Keratinocyte (primary cell): ENCODE data around the gene RTBDN.

Source experiments
- CTCF ChIP-seq, 3 experiments: IDR thresholded peaks in 1 of 3; conservative IDR thresholded peaks in 1 of 3; optimal IDR thresholded peaks in 1 of 3; 2 replicates in 2 of 3; 3 replicates in 1 of 3; pipeline versions ENCODE3 to v1.5.1; 2011; ENCODE audit warnings: low read length in 3 of 3, mild to moderate bottlenecking in 3 of 3, moderate library complexity in 2 of 3, control low read depth in 1 of 3, inconsistent platforms in 1 of 3; ENCODE audit not compliant: insufficient read depth in 2 of 3; ENCODE audit errors: extremely low read depth in 1 of 3
- EZH2 ChIP-seq: IDR thresholded peaks from one replicate; pipeline ENCODE4 v1.6.1; 2012; ENCODE audit warnings: inconsistent platforms, mild to moderate bottlenecking, low read length, moderate library complexity

DNA sequence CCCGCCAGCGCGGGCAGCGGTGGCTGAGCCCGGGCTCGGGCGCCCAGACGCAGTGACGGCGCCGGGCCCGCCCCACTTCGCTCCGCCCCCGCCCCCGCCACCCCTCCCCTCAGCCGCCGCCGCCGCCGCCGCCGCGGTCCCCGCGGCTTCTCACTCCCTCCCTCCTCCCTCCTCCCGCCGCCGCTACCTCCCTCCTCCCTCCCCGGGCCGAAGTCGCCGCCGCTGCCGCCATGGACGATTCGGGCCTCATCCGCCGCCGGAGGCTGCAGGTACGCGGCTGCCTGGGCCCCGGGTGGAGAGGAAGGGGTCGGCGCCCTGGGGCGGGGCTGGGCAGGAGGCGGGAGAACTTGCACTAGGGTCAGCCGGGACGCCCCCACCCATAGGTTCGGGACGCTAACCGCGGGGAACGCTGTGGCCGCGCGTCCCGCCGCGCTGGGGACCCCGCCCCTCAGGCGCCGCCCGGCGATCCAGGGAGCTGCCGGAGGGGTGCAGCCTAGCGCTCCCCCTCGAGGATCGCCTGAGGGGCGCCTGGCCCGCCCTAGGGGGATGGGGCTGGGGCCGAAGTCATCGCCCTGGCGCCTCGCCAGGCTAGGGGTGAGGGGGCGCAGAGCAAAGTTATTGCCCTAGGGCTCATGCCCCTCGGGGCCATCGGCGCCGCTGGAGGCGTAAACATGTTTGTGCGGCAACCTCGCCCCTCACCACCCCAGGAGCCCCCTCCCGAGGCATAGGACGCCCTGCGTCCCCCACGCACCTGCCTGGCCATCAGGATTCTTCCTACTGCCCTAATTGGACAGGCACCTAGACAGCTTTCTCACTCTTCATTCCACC lies 427 bp downstream of the RTBDN start:
- TF ChIP-seq CTCF (optimal IDR thresholded peaks at IDR 0.05 in 1 of 3, IDR thresholded peaks at IDR 0.05 in 1 of 3, conservative IDR thresholded peaks at IDR 0.05 in 1 of 3; ENCODE audit: extremely low read depth in 1 of 3, insufficient read depth in 2 of 3, low read length in 3 of 3) (no peak), EZH2 (no peak)
